ENCODE results near the gene MYRIP.

MYRIP gene

DNA sequence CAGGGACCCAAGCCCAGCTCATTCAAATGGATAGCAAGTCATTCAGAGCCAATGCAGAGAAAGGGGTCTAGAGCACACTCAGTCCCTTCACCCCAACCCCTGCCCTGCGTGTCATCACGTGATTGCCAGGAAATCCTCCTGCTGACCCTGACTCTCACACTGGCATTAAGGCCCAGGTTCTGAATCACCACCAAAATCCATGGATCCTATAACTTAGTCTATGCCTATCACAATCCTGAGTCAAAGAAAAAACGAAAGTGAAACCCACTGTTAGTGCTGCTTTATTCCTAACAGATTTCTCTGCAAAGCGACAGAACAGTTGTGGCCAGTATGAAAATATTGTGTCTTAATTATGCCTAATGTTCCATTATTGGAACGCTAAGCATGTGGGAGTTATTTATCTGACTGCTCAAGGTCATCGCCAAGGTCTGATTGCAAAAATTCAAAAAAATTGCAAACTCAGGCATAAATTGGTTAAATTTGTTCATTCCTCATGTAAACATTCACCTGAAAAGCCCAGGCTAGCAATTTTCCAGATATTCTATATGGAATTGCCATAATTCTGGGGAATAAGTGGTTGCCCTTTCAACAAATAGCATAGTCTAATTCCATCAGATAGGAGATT, 391.4 kb downstream of the MYRIP start:
- no peak for DNase-seq

DNA sequence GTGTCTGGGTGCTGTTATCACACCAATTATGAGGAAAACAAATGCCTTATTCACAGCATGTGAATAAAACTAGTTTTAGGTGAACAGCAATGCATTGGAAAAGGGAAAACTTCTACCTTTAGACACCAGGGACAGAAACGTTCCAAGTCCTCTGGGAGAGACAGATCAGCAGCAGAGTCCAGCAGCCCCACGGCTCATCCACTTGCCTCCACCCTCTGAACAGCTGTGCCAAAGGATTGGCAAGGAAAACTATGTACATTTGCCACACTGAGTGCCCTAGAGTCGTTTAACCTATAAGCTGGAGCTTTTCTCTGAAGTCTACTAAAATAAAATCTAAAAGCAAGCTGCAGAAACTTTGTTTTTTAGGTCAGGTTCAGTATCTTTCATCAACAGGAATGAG, 392.4 kb downstream of the MYRIP start:
- DNase-seq = no peak

- no peak for DNase-seq
These were observed 397.1 kb downstream of the MYRIP start for GRCh38 chr3:40206522-40206921.

GRCh38 chr3:40207796-40208195, 398.4 kb downstream of the MYRIP start:
- no peak for DNase-seq

DNA sequence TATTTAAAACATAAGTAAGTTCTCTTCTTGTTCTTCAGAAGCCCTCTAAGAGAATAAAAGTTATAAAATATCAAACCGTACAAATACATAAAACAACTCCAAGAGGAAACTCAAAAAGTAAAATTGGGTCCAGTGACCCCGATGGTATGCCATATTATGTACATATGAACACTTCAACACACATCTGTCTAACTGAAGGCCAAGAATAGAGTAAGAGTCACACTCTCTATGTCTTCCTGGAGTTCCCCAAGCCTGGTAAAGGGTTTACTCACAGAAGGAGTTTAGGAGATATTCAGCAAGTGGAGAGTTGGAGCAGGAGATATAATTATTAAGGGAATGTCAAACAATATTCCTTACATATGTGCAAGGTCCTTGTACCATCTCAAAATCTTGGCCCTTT, 398.8 kb downstream of the MYRIP start:
- DNase-seq = no peak

GRCh38 chr3:40211579-40211978, 402.2 kb downstream of the MYRIP start:
- no peak for DNase-seq

DNA sequence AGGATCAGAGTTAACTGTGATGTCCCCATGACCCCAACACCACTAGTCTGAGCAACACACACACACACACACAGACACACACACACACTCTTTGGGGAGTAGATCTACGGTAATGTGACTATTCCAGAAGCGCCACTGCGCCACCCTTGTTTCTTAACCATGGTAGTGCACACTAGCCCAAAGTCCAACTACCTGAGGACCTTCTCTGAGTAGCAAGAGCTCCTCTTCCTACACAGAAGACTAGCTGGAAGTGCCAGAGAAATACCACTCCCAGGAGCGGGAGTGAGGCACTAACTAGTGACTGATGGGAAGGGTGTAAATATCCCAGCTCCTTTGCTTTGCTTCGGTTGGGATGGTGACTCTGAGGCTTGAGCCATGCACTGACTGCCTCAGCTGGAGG, 404.1 kb downstream of the MYRIP start:
- no peak for DNase-seq

DNA sequence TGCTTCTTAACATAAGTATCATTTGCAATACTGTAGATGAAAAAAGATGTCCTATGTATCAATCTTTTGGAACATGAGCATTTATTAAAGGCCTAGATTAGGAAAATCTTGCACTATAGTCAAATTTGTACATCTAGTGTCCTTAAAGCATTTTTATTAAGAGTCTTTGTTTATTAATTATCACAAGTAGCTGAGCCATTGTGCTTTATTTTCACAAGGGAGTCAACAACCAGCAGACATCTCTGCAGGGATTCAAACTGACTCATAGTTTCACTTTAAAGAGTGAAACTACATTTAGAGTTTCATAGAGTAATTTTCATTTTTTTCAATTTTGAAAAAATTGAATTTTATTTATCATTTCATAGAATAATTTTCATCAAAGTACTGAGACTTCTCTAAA, 405.6 kb downstream of the MYRIP start:
- DNase-seq = no peak

DNA sequence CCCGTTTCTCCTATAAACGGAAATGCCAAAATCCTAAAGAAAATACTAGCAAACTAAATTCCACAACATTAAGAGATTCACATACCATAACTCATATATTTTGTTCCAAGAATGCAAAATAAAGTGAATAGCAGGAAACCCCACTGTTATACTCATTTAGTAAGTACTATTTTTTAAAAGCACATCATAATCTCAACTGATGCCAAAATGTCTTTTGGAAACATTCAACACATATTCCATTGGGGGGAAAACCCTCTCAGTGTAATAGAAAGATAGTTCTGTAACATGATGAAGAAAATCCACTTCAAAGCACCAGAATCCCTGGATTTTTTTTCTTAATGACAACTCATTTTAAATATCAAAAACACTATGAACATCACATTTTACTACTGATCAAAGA, 407.1 kb downstream of the MYRIP start:
- no peak for DNase-seq

- no peak for DNase-seq
These were observed 414.4 kb downstream of the MYRIP start for GRCh38 chr3:40223856-40224255.

GRCh38 chr3:40224796-40225515, 415.5 kb downstream of the MYRIP start:
- no peak for DNase-seq

DNA sequence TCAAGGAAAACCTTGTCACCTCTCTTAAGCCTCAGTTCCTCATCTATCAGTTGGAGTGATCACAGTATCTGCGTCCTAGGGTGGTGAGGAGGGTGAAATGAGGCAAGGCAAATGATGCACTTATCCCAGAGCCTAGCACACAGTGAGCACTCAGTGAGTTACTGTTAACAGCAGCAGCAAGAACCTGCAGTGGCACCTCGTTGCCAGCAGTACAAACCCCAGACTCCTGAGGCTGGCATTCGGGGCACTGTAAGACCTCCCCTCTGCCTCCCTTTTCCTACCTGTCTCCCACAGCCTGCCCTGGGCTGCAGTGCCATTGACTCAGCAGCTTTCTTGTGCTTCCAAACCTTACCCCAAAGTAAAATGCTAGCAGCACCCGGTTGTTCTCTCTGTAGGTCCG, 417.2 kb downstream of the MYRIP start:
- no peak for DNase-seq

DNA sequence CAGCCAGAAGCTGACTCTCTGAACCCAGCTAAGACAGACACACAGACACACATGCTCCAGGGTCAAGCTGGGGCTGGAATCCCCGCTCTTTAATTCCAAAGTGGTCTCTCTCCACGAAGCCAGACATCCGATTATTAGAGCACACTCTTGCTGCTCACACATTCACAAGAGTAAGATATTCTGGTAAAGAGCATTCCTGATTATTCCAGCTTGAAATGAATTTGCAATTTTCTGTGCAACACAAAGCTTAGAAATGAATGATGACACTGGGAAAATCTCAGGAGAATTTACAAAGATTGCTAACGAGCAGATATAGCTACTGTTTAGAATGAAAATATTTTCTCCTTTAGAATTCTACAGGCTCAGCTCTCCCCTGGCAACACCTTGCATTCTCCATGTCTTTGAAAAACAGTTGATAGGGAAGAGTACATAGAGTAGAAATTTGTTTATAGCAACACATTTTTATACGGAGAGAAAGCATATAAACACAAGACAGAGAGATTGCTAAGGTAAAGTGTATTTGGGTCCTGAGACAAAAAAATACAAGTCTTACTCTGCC, 419.5 kb downstream of the MYRIP start:
- no peak for DNase-seq

- peak; percentile 11 for DNase-seq
These were observed 420.0 kb downstream of the MYRIP start for GRCh38 chr3:40229386-40229785.

DNA sequence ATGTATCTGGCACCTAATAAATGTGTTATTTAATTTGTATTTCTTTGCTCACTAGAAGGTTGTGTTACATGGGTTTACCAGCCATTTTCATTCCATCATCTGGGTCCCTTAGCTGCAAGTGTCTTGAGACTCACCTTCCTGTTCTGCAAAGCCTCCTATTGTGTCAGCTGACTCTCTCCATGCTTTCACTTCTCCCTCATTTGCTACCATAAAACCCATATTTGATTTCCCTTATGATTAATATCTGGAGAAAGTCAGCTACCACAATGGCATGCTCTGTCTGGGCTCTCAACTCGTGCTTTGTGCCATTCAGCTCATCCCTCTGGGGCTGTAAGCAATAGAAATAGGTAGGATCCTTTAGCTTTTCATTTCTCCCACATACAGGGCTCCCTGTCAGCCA, 420.6 kb downstream of the MYRIP start:
- no peak for DNase-seq

- DNase-seq = no peak
These were observed 421.0 kb downstream of the MYRIP start for GRCh38 chr3:40230382-40230781.

DNA sequence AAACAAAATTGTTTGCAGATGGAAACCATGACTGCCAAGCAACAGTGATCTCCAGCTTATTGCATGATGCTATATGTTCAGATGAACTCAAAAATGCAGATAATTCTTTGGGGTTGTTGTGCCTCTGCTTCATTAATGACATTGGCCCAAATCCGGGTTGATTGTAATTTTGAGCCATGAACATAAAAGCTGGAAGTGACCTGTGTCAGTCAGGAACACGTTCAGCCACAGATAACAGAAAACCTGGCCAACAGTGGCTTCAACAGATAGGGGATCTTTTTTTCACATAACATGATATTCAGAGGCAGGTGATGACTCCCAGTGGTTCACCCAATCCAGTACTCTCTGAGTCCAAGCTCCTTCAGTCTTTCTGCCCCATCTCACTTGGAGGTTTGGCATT, 423.2 kb downstream of the MYRIP start:
- DNase-seq = no peak

- DNase-seq = no peak
These were observed 427.8 kb downstream of the MYRIP start for GRCh38 chr3:40237159-40237558.

GRCh38 chr3:40237889-40238571, 428.6 kb downstream of the MYRIP start:
- no peak for DNase-seq

GRCh38 chr3:40240921-40241320, 431.5 kb downstream of the MYRIP start:
- no peak for DNase-seq

DNA sequence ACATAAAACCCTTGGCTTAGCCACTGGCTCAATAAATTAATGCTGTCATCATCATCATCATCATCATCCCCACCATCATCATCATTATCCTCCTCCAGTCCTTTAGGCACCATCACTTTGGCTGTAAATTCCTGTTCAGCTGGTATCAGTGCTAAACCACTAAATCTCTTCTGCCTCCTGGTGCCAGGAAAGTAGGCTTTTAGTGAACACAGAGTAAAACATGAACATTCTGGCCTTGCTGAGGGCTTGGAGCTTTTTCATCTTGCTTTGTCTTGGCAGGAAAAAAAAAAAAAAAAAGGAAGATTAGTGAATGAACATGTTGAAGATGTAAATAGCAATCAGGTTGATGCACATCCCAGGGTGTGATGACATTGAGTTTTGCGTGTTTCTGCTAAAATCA, 432.8 kb downstream of the MYRIP start:
- DNase-seq = no peak

GRCh38 chr3:40242638-40243037, 433.2 kb downstream of the MYRIP start:
- no peak for DNase-seq

GRCh38 chr3:40243056-40243455, 433.6 kb downstream of the MYRIP start:
- no peak for DNase-seq
